OCI-LY7 (cell line): ENCODE measurements around the gene VWA2. TPM values are rescaled to one million over a fixed set of nuclear protein-coding genes. Genes with fewer than 3 reads are reported as not detected.

Experiments used
- BruUV-seq: library from RNA; stranded (reverse); fragments of 400-500 nt; replicated peaks from 2 replicates; lab custom pipeline; 2021; lab: Mats Ljungman, UMichigan
- CTCF ChIA-PET: fragments of 300-600 bp; sonication (Branson Sonifier 250); formaldehyde crosslinking; loops from one replicate; lab custom pipeline; 2022; ENCODE audit warnings: antibody characterized with exemption; ENCODE audit not compliant: unreplicated experiment; lab: Charles Lee
- POLR2A ChIA-PET: fragments of 300-600 bp; sonication (Branson Sonifier 250); formaldehyde crosslinking; loops from one replicate; lab custom pipeline; 2022; ENCODE audit warnings: antibody characterized with exemption; lab: Charles Lee
- DNase-seq: peaks from one replicate; pipeline ENCODE4 v3.0.0-alpha.2; 2015; ENCODE audit warnings: low spot score
- H2AFZ ChIP-seq: fragments of 200-600 bp; sonication (generic), shearing (Covaris generic); 2 replicates; pipeline ENCODE4 v1.6.1; 2014; ENCODE audit warnings: mild to moderate bottlenecking, antibody characterized with exemption, low read length, moderate library complexity
- H3K27ac ChIP-seq: fragments of 200-600 bp; sonication (generic); 2 replicates; pipeline ENCODE4 v1.5.1; 2014; ENCODE audit warnings: mixed run types, low read depth, mild to moderate bottlenecking, moderate library complexity, low read length, inconsistent platforms; ENCODE audit not compliant: poor library complexity, severe bottlenecking
- H3K36me3 ChIP-seq: fragments of 200-600 bp; sonication (generic); 2 replicates; pipeline ENCODE4 v1.6.1; 2014; ENCODE audit warnings: mild to moderate bottlenecking, antibody characterized with exemption, low read length, moderate library complexity, mixed read lengths; ENCODE audit not compliant: insufficient read depth
- H3K4me1 ChIP-seq: fragments of 200-600 bp; sonication (generic); 2 replicates; pipeline ENCODE4 v1.5.1; 2014; ENCODE audit warnings: mild to moderate bottlenecking, low read length; ENCODE audit not compliant: insufficient read depth, poor library complexity, severe bottlenecking
- H3K4me2 ChIP-seq: fragments of 200-600 bp; sonication (generic); 2 replicates; pipeline ENCODE4 v1.6.1; 2014; ENCODE audit warnings: mild to moderate bottlenecking, low read length
- H3K4me3 ChIP-seq: fragments of 200-600 bp; sonication (generic); 2 replicates; pipeline ENCODE4 v1.5.1; 2014; ENCODE audit warnings: mild to moderate bottlenecking, low read depth, low read length; ENCODE audit not compliant: poor library complexity, severe bottlenecking
- H3K79me2 ChIP-seq: fragments of 200-600 bp; sonication (generic); 2 replicates; pipeline ENCODE4 v1.6.1; 2016; ENCODE audit warnings: low read depth, mild to moderate bottlenecking, low read length, moderate library complexity, mixed read lengths; ENCODE audit not compliant: insufficient read depth
- H3K9me2 ChIP-seq: fragments of 200-600 bp; sonication (generic); 2 replicates; pipeline ENCODE4 v1.6.1; 2016; ENCODE audit warnings: mild to moderate bottlenecking, low read length, mixed read lengths; ENCODE audit not compliant: insufficient read depth
- H3K9me3 ChIP-seq: fragments of 200-600 bp; sonication (generic); 2 replicates; pipeline ENCODE4 v1.6.1; 2014; ENCODE audit warnings: mild to moderate bottlenecking, mixed run types, low read length, mixed read lengths
- H4K20me1 ChIP-seq: fragments of 200-600 bp; sonication (generic); 2 replicates; pipeline ENCODE4 v1.6.1; 2014; ENCODE audit warnings: mild to moderate bottlenecking, antibody characterized with exemption, low read length, moderate library complexity, mixed read lengths; ENCODE audit not compliant: insufficient read depth
- EZH2phosphoT487 ChIP-seq: fragments of 200-600 bp; sonication (generic); IDR thresholded peaks from 2 replicates; pipeline ENCODE4 v1.6.1; 2018; ENCODE audit warnings: low read depth, borderline replicate concordance, mild to moderate bottlenecking, mixed run types, antibody characterized with exemption, low read length, moderate library complexity, mixed read lengths
- intact Hi-C: fragments of 100-400 bp; cut with micrococcal nuclease; formaldehyde crosslinking; loops from one replicate; pipeline ENCODE4 v1.10.0; 2022; ENCODE audit not compliant: unreplicated experiment
- total RNA-seq, 2 experiments: library from RNA; depleted of rRNA in 1 of 2; stranded (reverse); fragments of >200 nt in 1 of 2; shearing (Covaris generic) in 1 of 2; gene quantifications; 2 replicates each; pipeline ENCODE4 v1.2.3, GENCODE V29; 2014 to 2022
- TF ChIP-seq, protein P1 (sequence below): fragments of 200-600 bp; sonication (generic); conservative IDR thresholded peaks from 2 replicates; pipeline ENCODE4 v1.5.1; 2014; ENCODE audit warnings: mild to moderate bottlenecking, antibody characterized with exemption, low read length, moderate library complexity, mixed read lengths

Gene VWA2
- total RNA-seq, 2 experiments from 2014 or later: not detected

DNA sequence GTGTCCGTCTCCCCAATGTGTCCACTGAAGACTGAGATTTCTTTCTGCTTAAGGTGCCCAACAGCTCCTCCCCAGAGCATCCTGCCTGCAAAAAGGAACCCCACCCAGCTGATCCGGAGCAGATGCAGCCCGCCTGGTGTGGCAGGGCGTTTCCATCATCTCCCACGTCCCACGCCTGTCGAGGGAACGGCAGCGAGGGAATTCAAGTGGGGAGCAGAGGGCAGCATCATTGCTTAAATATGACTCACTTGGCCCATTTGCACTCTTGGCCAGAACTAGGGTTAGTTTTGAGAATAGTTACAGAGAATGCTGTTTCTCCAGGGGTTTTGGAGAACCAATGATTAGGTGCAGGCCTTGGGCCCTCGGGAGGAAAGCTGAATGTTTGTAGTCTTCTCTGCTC, 20.8 kb downstream of the VWA2 start:
- Histone ChIP-seq H3K4me3 (no peak overlapping the region), H3K9me2 (no peaks in the 10 kb centered on the region), H2AFZ (no peak overlapping the region), H3K9me3 (no peaks in the 10 kb centered on the region), H3K4me2 (no peak overlapping the region), H4K20me1 (no peaks in the 10 kb centered on the region), H3K27ac (no peak overlapping the region), H3K79me2 (no peaks in the 10 kb centered on the region), H3K4me1 (no peaks in the 10 kb centered on the region), H3K36me3 (no peaks in the 10 kb centered on the region)
- no TSS peak for BruUV-seq
- intact Hi-C loops: no loop called here
- ChIA-PET CTCF (no interaction called here), POLR2A (no interaction called here)
- no peak for DNase-seq
- TF ChIP-seq, protein P1, sequence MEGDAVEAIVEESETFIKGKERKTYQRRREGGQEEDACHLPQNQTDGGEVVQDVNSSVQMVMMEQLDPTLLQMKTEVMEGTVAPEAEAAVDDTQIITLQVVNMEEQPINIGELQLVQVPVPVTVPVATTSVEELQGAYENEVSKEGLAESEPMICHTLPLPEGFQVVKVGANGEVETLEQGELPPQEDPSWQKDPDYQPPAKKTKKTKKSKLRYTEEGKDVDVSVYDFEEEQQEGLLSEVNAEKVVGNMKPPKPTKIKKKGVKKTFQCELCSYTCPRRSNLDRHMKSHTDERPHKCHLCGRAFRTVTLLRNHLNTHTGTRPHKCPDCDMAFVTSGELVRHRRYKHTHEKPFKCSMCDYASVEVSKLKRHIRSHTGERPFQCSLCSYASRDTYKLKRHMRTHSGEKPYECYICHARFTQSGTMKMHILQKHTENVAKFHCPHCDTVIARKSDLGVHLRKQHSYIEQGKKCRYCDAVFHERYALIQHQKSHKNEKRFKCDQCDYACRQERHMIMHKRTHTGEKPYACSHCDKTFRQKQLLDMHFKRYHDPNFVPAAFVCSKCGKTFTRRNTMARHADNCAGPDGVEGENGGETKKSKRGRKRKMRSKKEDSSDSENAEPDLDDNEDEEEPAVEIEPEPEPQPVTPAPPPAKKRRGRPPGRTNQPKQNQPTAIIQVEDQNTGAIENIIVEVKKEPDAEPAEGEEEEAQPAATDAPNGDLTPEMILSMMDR: no peak
- no peak for TF ChIP-seq EZH2phosphoT487

DNA sequence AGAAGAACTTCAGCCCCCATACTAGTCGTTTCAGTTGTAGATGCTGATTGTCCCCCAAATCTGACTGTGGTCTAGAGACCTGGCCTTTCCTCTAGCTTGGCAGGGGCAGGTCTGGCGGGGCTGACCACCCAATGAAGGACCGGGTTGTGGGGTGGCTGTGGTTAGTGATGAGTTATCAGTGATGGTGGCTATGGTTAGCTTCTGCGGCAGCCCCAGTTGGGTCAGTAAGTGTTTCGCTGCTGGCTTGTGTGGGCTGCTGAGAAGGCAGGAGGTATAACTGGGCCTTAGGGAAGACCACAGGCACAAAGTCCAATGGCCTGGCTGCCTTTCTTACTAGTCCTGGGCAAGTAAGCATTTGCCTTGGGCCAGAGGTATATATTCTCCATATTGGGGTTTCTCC, 21.3 kb downstream of the VWA2 start:
- H3K27ac ChIP-seq: no peak overlapping the region
- TF ChIP-seq EZH2phosphoT487: no peak
- TF ChIP-seq, protein P1: no peak
- intact Hi-C loops: no loop called here
- H3K9me2 ChIP-seq: no peaks in the 10 kb centered on the region
- no peaks in the 10 kb centered on the region for H3K4me1 ChIP-seq
- no TSS peak for BruUV-seq
- H2AFZ ChIP-seq: no peak overlapping the region
- ChIA-PET POLR2A (no interaction called here), CTCF (no interaction called here)
- no peak for DNase-seq
- no peaks in the 10 kb centered on the region for H3K36me3 ChIP-seq
- no peaks in the 10 kb centered on the region for H3K79me2 ChIP-seq
- no peak overlapping the region for H3K4me3 ChIP-seq
- no peak overlapping the region for H3K4me2 ChIP-seq
- no peaks in the 10 kb centered on the region for H3K9me3 ChIP-seq
- no peaks in the 10 kb centered on the region for H4K20me1 ChIP-seq

DNA sequence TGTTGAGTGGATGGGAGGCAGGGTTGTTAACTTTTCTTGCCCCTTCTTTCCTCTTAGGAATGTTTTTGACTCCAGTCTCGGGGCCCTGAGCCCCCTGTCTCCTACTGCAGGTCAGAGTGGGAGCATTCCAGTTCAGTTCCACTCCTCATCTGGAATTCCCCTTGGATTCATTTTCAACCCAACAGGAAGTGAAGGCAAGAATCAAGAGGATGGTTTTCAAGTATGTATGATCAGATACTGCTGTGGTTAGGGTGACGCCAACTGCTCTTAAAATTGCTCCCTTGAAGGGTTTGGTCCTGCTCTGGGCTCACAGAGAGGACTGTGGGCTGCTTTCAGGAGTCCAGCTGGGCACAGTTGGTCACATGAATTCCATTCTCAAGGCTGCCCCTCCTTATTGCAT, 22.0 kb downstream of the VWA2 start:
- POLR2A ChIA-PET: no interaction called here
- Histone ChIP-seq H2AFZ (no peak overlapping the region), H3K4me1 (no peaks in the 10 kb centered on the region), H3K79me2 (no peaks in the 10 kb centered on the region), H4K20me1 (no peaks in the 10 kb centered on the region), H3K36me3 (no peaks in the 10 kb centered on the region), H3K9me3 (no peaks in the 10 kb centered on the region), H3K27ac (no peak overlapping the region), H3K4me2 (no peak overlapping the region), H3K9me2 (no peaks in the 10 kb centered on the region), H3K4me3 (no peak overlapping the region)
- BruUV-seq: no TSS peak
- no peak for TF ChIP-seq EZH2phosphoT487
- TF ChIP-seq, protein P1: no peak
- CTCF ChIA-PET: no interaction called here
- intact Hi-C loops: no loop called here
- DNase-seq: no peak
